Measurements from ENCODE around the gene CEMIP. TPM values are rescaled to one million over a fixed set of nuclear protein-coding genes. Genes with fewer than 3 reads are reported as not detected.
A peak's percentile ranks its signal among the peaks of the same experiment; 100 is the strongest.

Gene CEMIP
- total and polyA plus RNA-seq, 2 of the 13 experiments (the other 11 are each of a cell fraction or from before 2014, with no cell fraction given) = 4.3 to 28.5 TPM

DNA sequence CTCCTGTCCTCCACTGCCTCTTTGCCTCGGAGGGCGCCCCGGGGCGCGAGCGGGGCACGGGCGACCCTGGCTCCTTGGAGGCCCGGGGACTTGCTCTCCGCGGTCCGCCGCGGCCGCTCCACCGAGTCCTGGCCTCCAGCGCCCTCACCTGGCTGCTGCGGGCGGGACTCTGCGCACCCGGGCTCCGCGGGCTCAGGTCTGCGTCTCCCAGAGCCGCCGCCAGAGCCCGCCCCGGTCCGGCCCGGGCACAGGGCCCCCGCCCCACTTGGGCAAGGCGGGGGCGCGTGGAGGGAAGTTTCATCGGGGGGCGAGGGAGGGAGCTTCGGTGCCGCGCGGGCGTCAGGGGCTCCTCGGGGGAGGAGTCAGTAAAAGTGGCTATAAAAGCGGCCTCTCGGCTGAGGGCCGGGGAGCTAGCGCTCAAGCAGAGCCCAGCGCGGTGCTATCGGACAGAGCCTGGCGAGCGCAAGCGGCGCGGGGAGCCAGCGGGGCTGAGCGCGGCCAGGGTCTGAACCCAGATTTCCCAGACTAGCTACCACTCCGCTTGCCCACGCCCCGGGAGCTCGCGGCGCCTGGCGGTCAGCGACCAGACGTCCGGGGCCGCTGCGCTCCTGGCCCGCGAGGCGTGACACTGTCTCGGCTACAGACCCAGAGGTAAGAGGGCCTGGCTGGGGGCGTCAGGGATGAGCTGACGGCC, at the start of gene CEMIP (continued):
- TF ChIP-seq, protein P1, sequence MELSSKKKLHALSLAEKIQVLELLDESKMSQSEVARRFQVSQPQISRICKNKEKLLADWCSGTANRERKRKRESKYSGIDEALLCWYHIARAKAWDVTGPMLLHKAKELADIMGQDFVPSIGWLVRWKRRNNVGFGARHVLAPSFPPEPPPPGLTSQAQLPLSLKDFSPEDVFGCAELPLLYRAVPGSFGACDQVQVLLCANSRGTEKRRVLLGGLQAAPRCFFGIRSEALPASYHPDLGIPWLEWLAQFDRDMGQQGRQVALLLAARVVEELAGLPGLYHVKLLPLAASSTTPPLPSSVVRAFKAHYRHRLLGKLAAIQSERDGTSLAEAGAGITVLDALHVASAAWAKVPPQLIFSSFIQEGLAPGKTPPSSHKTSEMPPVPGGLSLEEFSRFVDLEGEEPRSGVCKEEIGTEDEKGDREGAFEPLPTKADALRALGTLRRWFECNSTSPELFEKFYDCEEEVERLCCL (CRISPR knock-in tag; IDR thresholded peaks at IDR 0.05; ENCODE audit: borderline replicate concordance) = no peak
- TF ChIP-seq TBX2 (CRISPR knock-in tag; IDR thresholded peaks at IDR 0.05; ENCODE audit: borderline replicate concordance) (peak; percentile 33; the same call in 1 of the 2 replicates), NFE2L2 (IDR thresholded peaks at IDR 0.05; ENCODE audit: low read length) (no peak), SMARCE1 (IDR thresholded peaks at IDR 0.05; ENCODE audit: borderline replicate concordance) (no peak), TMF1 (CRISPR knock-in tag; IDR thresholded peaks at IDR 0.05; ENCODE audit: low read depth) (no peak), SP2 (CRISPR knock-in tag; IDR thresholded peaks at IDR 0.05) (no peak), NBN (conservative IDR thresholded peaks at IDR 0.05) (no peak), ADNP (CRISPR knock-in tag; IDR thresholded peaks at IDR 0.05) (no peak), EED (CRISPR knock-in tag; IDR thresholded peaks at IDR 0.05) (no peak), POLR2G (IDR thresholded peaks at IDR 0.05; ENCODE audit: low read depth, low read length) (peak; percentile 98), SOX5 (CRISPR knock-in tag; IDR thresholded peaks at IDR 0.05; ENCODE audit: borderline replicate concordance) (no peak), ZFX (CRISPR knock-in tag; IDR thresholded peaks at IDR 0.05; ENCODE audit: low read depth) (no peak)
- TF ChIP-seq, protein P2, sequence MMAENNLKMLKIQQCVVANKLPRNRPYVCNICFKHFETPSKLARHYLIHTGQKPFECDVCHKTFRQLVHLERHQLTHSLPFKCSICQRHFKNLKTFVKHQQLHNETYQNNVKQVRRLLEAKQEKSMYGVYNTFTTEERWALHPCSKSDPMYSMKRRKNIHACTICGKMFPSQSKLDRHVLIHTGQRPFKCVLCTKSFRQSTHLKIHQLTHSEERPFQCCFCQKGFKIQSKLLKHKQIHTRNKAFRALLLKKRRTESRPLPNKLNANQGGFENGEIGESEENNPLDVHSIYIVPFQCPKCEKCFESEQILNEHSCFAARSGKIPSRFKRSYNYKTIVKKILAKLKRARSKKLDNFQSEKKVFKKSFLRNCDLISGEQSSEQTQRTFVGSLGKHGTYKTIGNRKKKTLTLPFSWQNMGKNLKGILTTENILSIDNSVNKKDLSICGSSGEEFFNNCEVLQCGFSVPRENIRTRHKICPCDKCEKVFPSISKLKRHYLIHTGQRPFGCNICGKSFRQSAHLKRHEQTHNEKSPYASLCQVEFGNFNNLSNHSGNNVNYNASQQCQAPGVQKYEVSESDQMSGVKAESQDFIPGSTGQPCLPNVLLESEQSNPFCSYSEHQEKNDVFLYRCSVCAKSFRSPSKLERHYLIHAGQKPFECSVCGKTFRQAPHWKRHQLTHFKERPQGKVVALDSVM (CRISPR knock-in tag; IDR thresholded peaks at IDR 0.05) = 0 out of 2 replicates have a peak, but pooled peaks have one; percentile 17
- TF ChIP-seq, protein P3, sequence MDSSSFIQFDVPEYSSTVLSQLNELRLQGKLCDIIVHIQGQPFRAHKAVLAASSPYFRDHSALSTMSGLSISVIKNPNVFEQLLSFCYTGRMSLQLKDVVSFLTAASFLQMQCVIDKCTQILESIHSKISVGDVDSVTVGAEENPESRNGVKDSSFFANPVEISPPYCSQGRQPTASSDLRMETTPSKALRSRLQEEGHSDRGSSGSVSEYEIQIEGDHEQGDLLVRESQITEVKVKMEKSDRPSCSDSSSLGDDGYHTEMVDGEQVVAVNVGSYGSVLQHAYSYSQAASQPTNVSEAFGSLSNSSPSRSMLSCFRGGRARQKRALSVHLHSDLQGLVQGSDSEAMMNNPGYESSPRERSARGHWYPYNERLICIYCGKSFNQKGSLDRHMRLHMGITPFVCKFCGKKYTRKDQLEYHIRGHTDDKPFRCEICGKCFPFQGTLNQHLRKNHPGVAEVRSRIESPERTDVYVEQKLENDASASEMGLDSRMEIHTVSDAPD (CRISPR knock-in tag; IDR thresholded peaks at IDR 0.05) = no peak
- TF ChIP-seq, protein P4, sequence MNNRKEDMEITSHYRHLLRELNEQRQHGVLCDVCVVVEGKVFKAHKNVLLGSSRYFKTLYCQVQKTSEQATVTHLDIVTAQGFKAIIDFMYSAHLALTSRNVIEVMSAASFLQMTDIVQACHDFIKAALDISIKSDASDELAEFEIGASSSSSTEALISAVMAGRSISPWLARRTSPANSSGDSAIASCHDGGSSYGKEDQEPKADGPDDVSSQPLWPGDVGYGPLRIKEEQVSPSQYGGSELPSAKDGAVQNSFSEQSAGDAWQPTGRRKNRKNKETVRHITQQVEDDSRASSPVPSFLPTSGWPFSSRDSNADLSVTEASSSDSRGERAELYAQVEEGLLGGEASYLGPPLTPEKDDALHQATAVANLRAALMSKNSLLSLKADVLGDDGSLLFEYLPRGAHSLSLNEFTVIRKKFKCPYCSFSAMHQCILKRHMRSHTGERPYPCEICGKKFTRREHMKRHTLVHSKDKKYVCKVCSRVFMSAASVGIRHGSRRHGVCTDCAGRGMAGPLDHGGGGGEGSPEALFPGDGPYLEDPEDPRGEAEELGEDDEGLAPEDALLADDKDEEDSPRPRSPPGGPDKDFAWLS (CRISPR knock-in tag; IDR thresholded peaks at IDR 0.05; ENCODE audit: borderline replicate concordance) = no peak
- TF ChIP-seq, protein P5, sequence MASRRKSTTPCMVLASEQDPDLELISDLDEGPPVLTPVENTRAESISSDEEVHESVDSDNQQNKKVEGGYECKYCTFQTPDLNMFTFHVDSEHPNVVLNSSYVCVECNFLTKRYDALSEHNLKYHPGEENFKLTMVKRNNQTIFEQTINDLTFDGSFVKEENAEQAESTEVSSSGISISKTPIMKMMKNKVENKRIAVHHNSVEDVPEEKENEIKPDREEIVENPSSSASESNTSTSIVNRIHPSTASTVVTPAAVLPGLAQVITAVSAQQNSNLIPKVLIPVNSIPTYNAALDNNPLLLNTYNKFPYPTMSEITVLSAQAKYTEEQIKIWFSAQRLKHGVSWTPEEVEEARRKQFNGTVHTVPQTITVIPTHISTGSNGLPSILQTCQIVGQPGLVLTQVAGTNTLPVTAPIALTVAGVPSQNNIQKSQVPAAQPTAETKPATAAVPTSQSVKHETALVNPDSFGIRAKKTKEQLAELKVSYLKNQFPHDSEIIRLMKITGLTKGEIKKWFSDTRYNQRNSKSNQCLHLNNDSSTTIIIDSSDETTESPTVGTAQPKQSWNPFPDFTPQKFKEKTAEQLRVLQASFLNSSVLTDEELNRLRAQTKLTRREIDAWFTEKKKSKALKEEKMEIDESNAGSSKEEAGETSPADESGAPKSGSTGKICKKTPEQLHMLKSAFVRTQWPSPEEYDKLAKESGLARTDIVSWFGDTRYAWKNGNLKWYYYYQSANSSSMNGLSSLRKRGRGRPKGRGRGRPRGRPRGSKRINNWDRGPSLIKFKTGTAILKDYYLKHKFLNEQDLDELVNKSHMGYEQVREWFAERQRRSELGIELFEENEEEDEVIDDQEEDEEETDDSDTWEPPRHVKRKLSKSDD (CRISPR knock-in tag; IDR thresholded peaks at IDR 0.05; ENCODE audit: low read depth) = no peak
- TF ChIP-seq, protein P6, sequence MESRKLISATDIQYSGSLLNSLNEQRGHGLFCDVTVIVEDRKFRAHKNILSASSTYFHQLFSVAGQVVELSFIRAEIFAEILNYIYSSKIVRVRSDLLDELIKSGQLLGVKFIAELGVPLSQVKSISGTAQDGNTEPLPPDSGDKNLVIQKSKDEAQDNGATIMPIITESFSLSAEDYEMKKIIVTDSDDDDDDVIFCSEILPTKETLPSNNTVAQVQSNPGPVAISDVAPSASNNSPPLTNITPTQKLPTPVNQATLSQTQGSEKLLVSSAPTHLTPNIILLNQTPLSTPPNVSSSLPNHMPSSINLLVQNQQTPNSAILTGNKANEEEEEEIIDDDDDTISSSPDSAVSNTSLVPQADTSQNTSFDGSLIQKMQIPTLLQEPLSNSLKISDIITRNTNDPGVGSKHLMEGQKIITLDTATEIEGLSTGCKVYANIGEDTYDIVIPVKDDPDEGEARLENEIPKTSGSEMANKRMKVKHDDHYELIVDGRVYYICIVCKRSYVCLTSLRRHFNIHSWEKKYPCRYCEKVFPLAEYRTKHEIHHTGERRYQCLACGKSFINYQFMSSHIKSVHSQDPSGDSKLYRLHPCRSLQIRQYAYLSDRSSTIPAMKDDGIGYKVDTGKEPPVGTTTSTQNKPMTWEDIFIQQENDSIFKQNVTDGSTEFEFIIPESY (CRISPR knock-in tag; IDR thresholded peaks at IDR 0.05) = no peak
